ENCODE measurements around the gene ATP10A. TPM values are rescaled to one million over a fixed set of nuclear protein-coding genes. Genes with fewer than 3 reads are reported as not detected.

The ATP10A gene
- total and polyA plus RNA-seq, 11 donors = 0.53 to 3.3 (median 1.0) TPM

GRCh38 chr15:25838871-25839195, 24.3 kb downstream of the ATP10A start:
- peaks cover 0 to 3% (median 0%) of the 10 kb centered on the region in 9 donors for H3K27me3 ChIP-seq
- intact Hi-C loops (cut with DNase I) = no loop called here
- TF ChIP-seq CTCF (IDR thresholded peaks at IDR 0.05) = no peak
- TF ChIP-seq POLR2A (IDR thresholded peaks at IDR 0.05) = no peak
- no peak for ATAC-seq
- no peaks in the 10 kb centered on the region for H3K36me3 ChIP-seq
- no peak for DNase-seq
- no peaks in the 10 kb centered on the region for H3K9me3 ChIP-seq
- H3K27ac ChIP-seq = no peak overlapping the region
- H3K4me3 ChIP-seq = no peak overlapping the region
- 59 to 72% (median 66%) methylated on average over 4 of the region's 4 CpGs for WGBS, 4 donors
- H3K4me1 ChIP-seq = no peaks in the 10 kb centered on the region

GRCh38 chr15:25838191-25838870, 24.8 kb downstream of the ATP10A start:
- intact Hi-C loops (cut with DNase I) = no loop called here
- Histone ChIP-seq H3K4me1 (no peaks in the 10 kb centered on the region), H3K27ac (no peak overlapping the region), H3K4me3 (no peak overlapping the region), H3K9me3 (no peaks in the 10 kb centered on the region), H3K36me3 (no peaks in the 10 kb centered on the region), H3K27me3 (no peaks in the 10 kb centered on the region)
- WGBS, 4 donors = 55 to 64% (median 56%) methylated on average over 8 of the region's 8 CpGs
- TF ChIP-seq POLR2A (IDR thresholded peaks at IDR 0.05) = no peak
- TF ChIP-seq CTCF (IDR thresholded peaks at IDR 0.05) = no peak
- ATAC-seq (no peak), DNase-seq (no peak)

GRCh38 chr15:25832158-25832557, 31.0 kb downstream of the ATP10A start:
- intact Hi-C loops (cut with DNase I) = no loop called here
- Histone ChIP-seq H3K4me1 (peaks cover 0 to 20% (median 1%) of the 10 kb centered on the region in 12 donors), H3K27me3 (no peaks in the 10 kb centered on the region), H3K27ac (peak overlapping the region in 3 of 12 donors; percentile 67 to 81 (median 68)), H3K36me3 (no peaks in the 10 kb centered on the region), H3K9me3 (peaks cover 0 to 7% (median 0%) of the 10 kb centered on the region in 12 donors), H3K4me3 (no peak overlapping the region)
- ATAC-seq = peak in 1 of 4 donors; percentile 29
- 79 to 87% (median 83%) methylated on average over 5 of the region's 5 CpGs for WGBS, 4 donors
- TF ChIP-seq CTCF (IDR thresholded peaks at IDR 0.05) = no peak
- DNase-seq = no peak

GRCh38 chr15:25830844-25831451, 32.2 kb downstream of the ATP10A start:
- intact Hi-C loops (cut with DNase I) = no loop called here
- TF ChIP-seq POLR2A (IDR thresholded peaks at IDR 0.05) = no peak
- TF ChIP-seq CTCF (IDR thresholded peaks at IDR 0.05) = no peak
- Histone ChIP-seq H3K4me3 (peak overlapping the region in 3 of 12 donors; percentile 8 to 28 (median 18)), H3K36me3 (no peaks in the 10 kb centered on the region), H3K27me3 (no peaks in the 10 kb centered on the region), H3K9me3 (peaks cover 0 to 14% (median 0%) of the 10 kb centered on the region in 12 donors), H3K27ac (peak overlapping the region in 7 of 12 donors; percentile 22 to 81 (median 67)), H3K4me1 (peaks cover 0 to 20% (median 1%) of the 10 kb centered on the region in 12 donors)
- ATAC-seq = peak; percentile 66 to 89 (median 84)
- peak in 2 of 5 donors; percentile 37 to 67 for DNase-seq
- 57 to 66% (median 61%) methylated on average over 11 of the region's 11 CpGs for WGBS, 4 donors

Data from heart left ventricle (tissue), 16 donors.